Medulla oblongata (tissue), 1 donor: ENCODE measurements around the gene PLAU.
"Not testable (repeated sequence)": the region's sequence is repeated elsewhere in the genome, so short reads cannot be mapped to it uniquely, and the experiment has no call there.

Experiments
- DNase-seq: peaks from one replicate; pipeline ENCODE4 v3.0.0-alpha.2; 2015; ENCODE audit errors: extremely low spot score

The PLAU gene

DNA sequence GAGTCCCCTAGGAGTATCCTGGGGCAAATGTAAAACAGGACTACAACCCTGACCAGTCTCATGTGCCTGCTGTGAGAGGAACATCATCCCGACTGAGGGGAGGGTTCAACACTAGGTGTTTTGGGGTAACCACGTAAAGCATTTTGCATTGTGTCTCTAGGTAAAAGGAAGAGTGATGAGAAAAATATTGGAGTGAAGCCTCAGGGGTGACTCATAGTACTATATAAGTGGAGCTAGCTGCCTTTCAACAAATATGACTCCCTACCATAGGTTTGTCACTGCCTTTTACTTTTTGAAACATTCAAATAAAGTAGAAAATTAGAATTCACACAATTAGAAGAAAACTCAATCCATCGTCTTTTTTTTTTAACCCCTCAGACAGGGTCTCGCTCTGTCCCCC, 34.0 kb upstream of the PLAU start:
- DNase-seq: no peak

DNA sequence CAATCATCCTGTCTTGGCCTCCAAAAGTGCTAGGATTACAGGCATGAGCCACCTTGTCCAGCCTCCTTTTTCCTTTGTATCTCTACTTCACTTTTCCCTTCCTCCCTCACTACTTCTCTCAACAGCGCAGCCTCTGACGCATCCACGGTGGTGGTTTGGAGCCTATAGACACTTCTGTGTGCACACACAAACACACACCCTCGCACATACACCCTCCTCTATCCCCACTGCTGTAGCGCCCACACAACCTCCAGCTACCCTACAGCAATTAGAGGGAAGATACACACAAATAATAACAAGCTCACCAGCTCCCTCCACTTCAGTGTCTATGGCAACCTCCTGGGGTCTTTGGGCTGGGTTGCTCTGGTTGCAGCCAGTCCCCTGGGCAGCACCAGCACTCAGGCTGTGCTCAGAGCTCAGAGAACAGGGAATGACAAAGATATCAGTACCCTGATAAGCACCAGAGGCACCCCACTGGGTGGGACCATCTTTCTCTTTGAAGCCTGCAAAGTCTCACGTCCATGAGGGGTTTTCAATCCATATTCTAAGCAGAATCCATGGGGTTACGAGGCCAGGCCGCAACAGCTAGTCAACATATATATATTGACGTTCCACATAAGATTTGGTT, 33.3 kb upstream of the PLAU start:
- DNase-seq: no peak

DNA sequence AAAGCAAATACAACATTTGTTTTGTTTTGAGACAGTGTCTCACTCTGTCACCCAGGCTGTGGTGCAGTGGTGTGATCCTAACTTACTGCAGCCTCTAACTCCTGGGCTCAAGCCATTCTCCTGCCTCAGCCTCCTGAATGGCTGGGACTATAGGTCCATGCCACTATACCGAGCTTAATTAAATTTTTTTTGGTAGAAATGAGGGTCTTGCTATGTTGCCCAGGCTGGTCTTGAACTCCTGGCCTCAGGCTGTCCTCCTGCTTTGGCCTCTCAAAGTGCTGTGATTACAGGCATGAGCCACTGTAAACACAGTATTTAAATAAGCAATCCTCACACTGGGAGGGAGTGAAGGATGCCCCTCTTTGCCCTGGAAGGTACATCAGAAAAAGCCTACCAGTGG, 32.6 kb upstream of the PLAU start:
- no peak for DNase-seq

DNA sequence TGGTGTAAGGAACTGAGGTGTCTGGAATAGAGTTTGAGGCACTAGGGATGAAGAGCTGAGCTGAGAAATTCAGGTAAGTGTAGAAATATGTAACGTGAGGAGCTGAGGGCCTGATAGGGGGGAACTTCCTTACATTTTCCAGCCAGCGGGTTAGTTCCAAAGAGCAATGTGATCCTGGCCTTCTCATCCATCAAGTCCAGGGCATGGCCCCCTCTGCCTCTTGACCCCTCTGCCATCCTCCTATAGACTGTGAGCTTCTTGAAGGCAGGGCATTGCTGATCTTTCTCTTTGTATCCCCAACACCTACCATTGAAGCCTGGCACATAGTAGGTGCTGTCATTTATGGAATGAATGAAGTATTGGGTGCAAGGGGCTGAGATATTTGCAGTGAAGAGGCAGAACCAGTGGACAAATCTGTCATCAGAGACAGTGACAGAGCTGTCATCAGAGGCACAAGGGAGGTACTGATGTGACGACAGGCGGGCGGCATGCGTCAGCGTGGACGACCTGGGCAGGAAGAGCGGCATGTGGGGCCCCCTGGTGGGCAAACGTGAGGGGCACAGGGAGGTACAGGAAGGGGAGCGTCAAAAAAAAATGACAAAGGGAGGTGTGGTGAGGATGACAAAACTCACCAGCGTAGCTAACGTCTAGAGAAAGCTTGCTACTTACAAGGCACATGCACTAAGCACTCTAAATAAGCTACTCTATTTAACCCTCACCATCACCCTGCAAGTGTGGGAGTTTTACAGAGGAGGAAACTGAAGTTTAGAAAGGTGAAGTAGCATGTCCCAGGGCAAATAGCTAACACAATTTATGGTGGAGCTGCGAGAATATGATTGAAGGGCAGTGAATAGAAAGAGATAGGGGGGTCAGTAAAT, 31.4 kb upstream of the PLAU start:
- peak; percentile 85 for DNase-seq

DNA sequence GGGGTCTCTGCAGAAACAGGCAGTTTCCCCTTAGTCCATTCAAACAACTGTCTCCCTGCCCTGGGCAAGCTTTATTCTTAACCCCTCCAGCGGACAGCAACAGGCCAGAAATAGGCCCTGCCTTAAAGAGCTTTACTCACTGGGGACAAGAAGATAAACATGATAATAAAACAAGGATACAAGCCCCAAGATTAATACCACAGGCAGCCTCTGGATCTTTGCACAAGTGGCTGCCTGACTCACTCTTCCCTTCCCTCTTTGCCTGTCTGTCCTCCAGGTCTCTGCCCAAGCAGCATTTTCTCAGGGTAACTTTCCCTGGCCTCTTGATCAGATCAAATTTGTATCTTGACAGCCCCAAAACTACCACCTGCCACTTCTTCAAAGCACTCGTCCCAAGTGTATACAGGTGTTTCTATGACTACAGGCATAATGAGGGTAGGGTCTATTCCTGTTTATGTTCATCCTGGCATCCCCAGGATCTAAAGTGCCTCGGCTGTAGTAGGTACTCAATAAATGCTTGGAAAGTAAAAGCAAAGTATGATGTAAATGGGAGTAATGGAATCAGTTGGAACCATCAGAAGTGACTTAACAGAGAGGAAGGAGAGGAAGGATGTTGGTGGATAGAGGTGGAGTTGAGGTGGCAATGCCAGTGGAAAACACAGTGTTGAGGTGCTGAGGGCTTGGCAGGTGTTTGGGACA, 29.6 kb upstream of the PLAU start:
- no peak for DNase-seq

DNA sequence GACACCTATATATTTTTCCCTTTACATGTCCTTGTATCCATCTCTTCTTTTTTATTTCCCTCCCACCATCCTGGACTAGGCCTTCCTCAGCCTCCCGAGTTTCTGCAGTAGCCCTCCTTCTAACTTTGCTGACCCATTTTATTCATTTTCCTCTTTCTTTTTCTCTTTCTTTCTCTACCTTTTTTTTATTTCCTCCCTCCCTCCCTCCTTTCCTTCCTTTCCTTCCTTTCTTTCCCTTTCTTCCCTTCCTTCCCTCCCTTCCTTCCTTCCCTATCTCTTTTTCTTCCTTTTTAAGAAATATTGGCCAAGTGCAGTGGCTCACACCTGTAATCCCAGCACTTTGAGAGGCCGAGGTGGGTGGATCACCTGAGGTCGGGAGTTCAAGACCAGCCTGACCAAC, 26.9 kb upstream of the PLAU start:
- no peak for DNase-seq

DNA sequence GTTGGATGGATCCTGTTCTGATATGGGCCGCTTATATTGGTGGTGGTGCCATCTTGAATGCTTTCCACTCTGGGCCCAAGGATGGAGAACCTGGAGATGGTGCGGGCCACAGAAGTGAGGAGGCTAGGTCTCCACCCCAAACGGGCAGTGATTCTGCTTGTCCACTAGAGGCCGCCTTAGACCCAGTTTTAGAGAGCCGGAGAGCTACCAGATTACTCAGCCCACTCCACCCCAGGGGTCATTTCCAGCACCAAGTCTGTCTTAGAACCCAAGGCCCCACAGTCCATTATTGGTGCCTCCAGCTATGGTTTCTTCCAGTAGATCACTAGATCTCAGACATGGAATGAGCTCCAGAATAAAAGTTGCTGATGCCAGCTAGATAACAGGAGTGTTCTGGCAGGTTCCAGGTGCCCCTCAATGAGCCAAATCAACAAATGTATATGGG, 24.8 kb upstream of the PLAU start:
- peak; percentile 88 for DNase-seq

DNA sequence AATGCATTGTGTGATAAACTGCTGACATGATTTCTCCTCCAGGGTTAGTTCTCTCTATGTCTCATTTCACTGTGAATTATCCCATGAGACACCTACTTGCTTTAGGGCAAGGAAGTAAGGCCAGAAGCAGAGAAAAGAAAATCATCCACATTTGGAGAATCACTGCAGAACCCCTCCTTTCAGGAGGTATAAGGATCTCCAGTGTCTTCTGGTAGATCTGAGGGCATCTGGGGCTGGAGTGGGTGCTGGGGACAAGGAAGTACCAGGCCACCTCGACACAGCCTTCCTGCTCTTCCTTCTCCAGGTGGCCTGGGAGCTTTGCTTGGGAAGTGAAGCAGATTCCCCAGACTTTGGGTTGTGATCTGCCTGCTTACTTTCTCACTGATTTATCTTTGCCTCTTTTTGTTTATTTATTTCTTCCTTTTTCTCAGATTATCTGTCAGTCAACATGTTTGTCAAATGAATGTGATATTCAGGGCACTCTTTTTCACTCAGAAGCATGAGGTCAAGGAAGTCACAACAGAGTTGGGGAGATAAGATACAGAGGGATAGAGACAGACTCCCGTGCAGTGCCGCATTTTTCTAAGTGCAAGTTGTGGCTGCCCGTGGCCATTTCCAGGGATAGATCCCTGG, 24.2 kb upstream of the PLAU start:
- DNase-seq: no peak

DNA sequence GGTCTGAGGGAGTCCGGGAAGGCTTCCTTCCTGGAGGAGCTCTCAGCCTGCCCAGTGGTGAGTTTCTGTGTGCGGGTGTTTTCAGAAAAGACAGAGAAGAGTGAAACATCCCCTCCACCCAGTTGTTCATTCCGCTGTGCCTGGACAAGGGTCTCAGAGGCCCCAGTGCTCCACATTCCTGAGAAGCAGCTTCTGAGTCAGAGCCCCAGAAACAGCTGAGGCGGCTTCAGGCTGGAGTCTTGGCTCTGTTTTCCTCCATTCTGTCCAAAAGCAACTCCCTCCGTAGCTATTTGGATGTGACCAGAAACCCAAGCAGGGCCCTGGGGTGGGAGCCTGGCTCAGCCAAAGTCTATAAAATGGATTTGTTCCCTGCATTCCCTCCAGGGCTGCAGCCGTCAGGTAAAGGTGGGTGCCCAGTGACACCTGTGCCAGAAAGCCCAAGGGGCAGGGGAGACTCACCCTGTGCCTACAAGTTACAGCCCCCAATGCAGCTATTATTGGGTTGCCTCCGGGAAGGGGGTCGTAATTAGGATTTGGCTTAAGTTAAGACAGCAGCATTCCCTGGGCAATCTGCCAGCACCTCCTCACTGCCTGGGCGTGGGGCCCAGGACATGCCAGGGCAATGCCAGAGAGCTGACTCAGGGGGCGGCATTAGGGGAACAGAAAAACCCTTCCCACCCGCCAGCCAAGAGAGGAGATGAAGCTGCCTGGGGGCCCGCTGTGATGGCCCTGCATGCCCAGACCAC, 23.5 kb upstream of the PLAU start:
- DNase-seq: peak; percentile 79

DNA sequence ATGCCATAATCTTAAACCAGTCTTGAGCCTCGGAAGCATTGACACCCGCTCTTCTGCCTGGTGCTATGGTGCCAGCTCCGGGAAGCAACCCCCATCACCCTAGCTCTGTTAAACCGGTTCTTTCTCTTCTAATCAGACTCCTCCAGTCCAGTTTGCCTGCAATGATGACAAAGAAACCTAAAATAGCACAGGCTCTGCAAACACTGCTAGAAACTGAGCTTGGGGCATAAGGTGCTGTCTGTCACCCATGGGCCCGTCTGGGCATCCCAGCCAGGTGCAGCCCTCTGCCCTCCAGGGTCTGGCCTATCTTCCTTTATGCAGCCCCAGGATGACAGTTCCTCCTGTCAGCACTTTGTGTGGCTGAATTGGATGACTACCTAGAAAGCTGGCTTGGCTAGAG, 22.4 kb upstream of the PLAU start:
- DNase-seq: no peak

DNA sequence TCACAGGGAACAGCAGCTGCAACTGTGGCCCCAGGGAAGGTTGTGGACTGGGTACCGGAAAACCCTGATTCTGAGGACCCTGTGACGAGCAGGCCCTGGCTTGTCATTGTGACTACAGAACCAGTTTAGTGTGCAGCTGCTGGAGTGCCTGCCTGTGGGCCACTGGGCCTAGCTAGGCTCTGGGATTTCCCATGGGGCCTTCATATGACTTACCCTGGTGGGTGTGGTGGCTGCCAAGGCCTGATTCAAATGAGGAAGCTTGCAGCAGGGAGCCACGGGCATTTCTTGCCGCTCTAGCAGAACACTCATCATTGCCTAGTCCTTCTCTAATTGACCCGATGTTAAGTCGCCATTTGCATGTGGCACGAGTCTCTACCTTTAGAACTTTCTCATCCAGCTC, 21.9 kb upstream of the PLAU start:
- peak; percentile 79 for DNase-seq

DNA sequence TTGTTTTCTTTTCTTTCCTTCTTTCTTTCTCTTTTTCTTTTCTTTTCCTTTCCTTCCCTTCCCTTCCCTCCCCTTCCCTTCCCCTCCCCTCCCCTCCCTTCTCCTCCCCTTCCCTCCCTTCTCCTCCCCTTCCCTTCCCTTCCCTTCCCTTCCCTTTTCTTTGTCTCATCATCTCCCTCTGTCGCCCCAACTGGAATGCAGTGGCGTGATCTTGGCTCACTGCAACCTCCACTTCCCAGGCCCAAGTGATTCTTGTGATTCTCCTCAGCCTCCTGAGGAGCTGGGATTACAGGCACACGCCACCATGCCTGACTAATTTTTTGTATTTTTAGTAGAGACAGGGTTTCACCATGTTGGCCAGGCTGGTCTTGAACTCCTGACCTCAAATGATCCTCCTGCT, 21.5 kb upstream of the PLAU start:
- not testable (repeated sequence) for DNase-seq

DNA sequence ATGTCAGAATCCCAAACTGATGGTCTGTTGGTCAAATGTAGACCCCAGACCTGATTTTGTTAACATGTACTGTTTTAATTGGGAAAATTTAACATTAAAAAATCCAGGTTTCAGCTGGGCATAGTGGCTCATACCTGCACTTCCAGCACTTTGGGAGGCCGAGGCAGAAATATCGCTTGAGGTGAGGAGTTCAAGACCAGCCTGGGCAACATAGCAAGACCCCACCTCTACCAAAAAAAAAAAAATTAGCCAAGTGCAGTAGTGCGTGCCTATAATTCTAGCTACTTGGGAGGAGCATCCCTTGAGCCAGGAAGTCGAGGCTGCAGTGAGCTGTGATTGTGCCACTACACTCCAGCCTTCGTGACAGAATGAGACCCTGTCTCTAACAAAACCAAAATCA, 20.7 kb upstream of the PLAU start:
- no peak for DNase-seq

DNA sequence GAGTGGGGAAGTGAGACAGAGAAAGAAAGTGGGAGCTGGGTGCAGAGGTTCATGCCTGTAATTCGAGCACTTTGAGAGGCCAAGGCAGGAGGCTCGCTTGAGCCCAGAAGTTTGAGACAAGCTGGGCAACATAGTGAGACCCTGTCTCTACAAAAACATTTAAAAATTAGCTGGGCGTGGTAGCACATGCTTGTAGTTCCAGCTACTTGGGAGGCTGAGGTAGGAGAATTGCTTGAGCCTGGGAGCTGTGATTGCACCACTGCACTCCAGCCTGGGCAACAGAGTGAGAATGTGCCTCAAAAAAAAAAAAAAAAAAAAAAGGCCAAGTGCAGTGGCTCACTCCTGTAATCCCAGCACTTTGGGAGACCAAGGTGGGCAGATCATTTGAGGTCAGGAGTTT, 20.1 kb upstream of the PLAU start:
- DNase-seq: not testable (repeated sequence)

DNA sequence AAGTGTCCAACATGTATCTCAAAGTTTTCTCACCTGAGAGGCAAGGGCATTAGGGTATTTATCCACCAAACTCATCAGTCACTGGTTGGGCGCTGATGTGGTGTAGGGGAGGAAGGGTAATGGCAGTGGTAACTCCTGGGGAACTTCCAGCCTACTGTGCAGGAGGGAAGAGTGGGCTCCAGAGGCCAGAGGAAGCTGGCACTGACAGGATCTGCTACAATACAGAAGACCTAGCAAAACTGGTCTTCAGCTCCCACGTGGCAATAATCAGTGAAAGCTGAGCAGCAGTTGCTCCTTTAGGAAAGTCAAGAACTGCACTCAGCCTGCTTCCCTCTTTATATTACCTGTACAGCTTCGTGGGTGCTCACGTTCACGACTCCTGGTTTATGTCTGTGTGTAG, 19.4 kb upstream of the PLAU start:
- no peak for DNase-seq

DNA sequence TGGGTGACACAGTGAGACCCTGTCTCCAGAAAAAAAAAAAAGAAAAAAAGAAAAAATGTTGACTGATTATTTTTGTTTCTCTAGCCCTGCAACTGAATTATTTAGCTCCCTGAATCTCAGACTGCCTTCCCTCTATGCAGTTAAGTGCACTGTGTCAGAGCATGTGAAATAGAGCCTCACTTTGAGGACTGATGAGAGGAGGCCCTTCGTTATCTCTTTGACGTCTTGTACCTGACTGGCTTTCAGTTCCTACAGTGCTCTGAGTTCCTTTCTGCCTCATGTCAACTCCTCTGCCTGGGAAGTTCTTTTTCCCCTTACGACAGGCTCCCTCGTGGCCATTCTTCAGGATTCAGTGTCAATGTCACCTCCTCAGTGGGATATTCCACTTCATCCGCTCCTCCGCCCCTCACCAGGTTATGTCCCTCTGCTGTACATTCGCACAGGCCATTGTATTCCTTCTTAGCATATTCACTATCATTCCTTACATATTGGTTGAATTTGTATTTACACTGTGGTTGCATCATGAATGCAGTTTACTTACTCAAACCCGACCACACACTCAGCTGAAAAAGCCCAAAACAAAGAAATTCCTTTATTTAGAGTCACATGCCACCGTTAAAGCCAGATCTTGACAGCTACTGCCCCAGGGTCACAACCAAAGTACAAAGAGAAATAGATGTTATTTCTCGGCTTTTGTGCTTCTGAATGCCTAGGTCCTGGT, 18.5 kb upstream of the PLAU start:
- DNase-seq: no peak

DNA sequence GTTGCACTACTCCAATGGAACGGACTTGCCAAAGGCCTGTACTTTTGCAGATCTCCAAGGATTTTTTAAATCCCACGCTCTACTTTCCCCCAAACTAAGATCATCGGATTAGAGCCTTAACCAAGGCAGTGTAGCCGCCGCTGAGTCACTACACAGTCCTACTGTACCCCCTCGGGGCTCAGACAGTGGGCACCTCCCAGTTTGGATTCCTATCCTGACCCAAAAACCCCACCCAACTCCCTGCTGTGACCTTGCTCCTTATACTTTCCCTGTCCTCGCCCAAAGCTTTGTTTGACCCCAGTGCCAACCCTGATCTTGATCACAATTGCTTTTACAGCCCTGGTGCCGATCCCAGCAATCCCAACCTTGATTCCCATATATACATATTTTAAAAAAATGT, 17.5 kb upstream of the PLAU start:
- no peak for DNase-seq

DNA sequence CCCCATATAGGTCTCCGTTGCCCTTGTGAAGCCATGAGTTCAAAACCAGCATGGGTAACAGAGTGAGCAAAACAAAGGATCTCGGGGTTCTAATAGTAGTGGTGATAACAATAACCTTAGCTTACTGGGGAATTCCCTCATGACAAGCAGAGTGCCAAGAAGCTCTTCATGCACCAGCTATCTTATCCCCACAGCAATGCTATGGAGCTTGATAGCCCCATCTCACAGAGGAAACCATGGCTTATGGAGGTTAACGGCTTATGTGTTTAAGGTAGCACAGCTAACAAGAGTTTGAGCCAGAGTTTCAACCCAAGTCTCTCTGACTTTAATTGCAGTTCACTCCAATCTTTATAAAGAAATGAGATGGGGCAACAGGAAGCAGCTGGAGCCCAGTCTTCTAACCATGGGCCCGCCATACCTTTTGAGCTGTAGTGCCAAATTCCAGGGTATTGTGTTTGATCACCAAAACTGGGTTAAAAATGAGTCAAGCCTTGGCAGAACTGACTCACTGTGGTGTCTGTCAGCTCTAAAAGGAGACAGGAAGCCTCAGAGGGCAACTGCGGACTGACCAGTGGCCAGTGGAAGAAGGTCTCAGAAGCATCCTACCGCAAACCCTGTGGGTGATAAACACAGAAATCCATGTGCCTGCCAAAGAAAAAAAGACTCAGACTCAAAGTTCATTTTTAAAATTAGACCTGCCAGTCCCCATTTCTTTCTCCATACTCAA, 16.5 kb upstream of the PLAU start:
- no peak for DNase-seq

DNA sequence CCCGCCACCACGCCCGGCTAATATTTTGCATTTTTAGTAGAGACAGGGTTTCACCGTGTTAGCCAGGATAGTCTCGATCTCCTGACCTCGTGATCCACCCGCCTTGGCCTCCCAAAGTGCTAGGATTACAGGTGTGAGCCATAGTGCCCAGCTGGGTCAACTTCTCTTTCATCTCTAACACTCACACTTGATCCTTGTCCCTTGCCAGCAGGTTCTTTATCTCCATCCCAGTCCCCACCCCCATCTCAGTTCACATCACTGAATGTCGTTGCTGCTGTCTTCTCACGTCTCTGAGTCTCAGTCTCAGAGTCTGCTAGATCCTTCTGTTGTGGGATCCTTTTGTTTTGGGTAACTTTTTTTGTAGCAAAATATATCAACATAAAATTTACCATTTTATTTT, 15.6 kb upstream of the PLAU start:
- not testable (repeated sequence) for DNase-seq

DNA sequence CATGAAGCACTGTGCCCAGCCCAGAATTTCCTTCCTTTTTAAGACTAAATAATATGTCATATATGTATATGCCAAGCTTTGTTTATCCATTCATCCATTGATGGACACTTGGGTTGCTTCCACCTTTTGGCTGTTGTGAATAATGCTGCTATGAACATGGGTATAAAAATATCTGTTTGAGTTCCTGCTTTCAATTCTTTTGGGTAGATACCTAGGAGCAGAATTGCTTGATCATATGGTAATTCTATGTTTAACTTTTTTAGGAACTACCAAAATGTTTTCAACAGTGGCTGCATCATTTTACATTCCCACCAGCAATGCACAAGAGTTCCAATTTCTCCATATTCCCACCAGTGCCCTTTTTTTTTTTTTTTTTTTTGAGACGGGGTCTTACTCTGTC, 13.2 kb upstream of the PLAU start:
- no peak for DNase-seq
